Mesenchymal stem cell (in vitro differentiated cells and primary cell): ENCODE data around the gene ZNF217.
"Not testable (repeated sequence)": the region's sequence is repeated elsewhere in the genome, so short reads cannot be mapped to it uniquely, and the experiment has no call there.

ENCODE experiments used
- DNase-seq: peaks from one replicate; pipeline ENCODE4 v3.0.0-alpha.2; 2013
- H2AFZ ChIP-seq: one replicate; pipeline ENCODE4 v1.6.1; 2013; ENCODE audit warnings: low read depth, mild to moderate bottlenecking, control low read depth, inconsistent platforms, low read length, moderate library complexity
- H2AK5ac ChIP-seq: 2 replicates; pipeline ENCODE4 v1.6.1; 2013; ENCODE audit warnings: low read length, moderate library complexity, mild to moderate bottlenecking, inconsistent platforms; ENCODE audit not compliant: severe bottlenecking
- H2BK120ac ChIP-seq: one replicate; pipeline ENCODE4 v1.6.1; 2013; ENCODE audit warnings: low read depth, mild to moderate bottlenecking, inconsistent platforms, low read length, moderate library complexity
- H2BK12ac ChIP-seq, 2 experiments: one replicate each; pipeline ENCODE4 v1.6.1; 2013; ENCODE audit warnings: inconsistent platforms in 2 of 2, low read length in 2 of 2, mild to moderate bottlenecking in 2 of 2, moderate library complexity in 2 of 2, control low read depth in 1 of 2
- H2BK15ac ChIP-seq: one replicate; pipeline ENCODE4 v1.6.1; 2013; ENCODE audit warnings: mild to moderate bottlenecking, low read depth, inconsistent platforms; ENCODE audit not compliant: poor library complexity, severe bottlenecking
- H2BK5ac ChIP-seq: 2 replicates; pipeline ENCODE4 v1.6.1; 2013; ENCODE audit warnings: low read depth, mild to moderate bottlenecking, low read length, control low read depth, inconsistent platforms; ENCODE audit not compliant: poor library complexity, severe bottlenecking
- H3K14ac ChIP-seq, 2 experiments: one replicate each; pipeline ENCODE4 v1.6.1; 2013; ENCODE audit warnings: inconsistent platforms in 2 of 2, low read length in 2 of 2, control low read depth in 1 of 2, mild to moderate bottlenecking in 1 of 2, moderate library complexity in 1 of 2
- H3K18ac ChIP-seq, 2 experiments: one replicate each; pipeline ENCODE4 v1.6.1; 2013; ENCODE audit warnings: inconsistent platforms in 2 of 2, low read length in 2 of 2, control low read depth in 1 of 2, low read depth in 1 of 2, mild to moderate bottlenecking in 1 of 2
- H3K23ac ChIP-seq, 2 experiments: one replicate each; pipeline ENCODE4 v1.6.1; 2013; ENCODE audit warnings: inconsistent platforms in 2 of 2, low read length in 2 of 2, mild to moderate bottlenecking in 2 of 2, moderate library complexity in 2 of 2, control low read depth in 1 of 2
- H3K27ac ChIP-seq: 2 replicates; pipeline ENCODE4 v1.5.1; 2013; ENCODE audit warnings: mild to moderate bottlenecking, moderate library complexity, low read length, control low read depth, inconsistent platforms; ENCODE audit not compliant: poor library complexity, severe bottlenecking
- H3K27me3 ChIP-seq, 2 experiments: 2 replicates each; pipeline versions ENCODE4 v1.6.1 to v1.7.0; 2013; ENCODE audit warnings: low read length in 2 of 2, mild to moderate bottlenecking in 2 of 2, moderate library complexity in 2 of 2, control low read depth in 1 of 2, inconsistent platforms in 1 of 2; ENCODE audit not compliant: control insufficient read depth in 1 of 2, insufficient read depth in 1 of 2
- H3K36me3 ChIP-seq, 2 experiments: 2 replicates each; pipeline versions ENCODE4 v1.6.1 to v1.7.0; 2013; ENCODE audit warnings: low read length in 2 of 2, control low read depth in 1 of 2, inconsistent platforms in 1 of 2, low read depth in 1 of 2, mild to moderate bottlenecking in 1 of 2; ENCODE audit not compliant: insufficient read depth in 2 of 2, control insufficient read depth in 1 of 2
- H3K4ac ChIP-seq, 2 experiments: one replicate each; pipeline ENCODE4 v1.6.1; 2013; ENCODE audit warnings: inconsistent platforms in 2 of 2, low read length in 2 of 2, mild to moderate bottlenecking in 2 of 2, moderate library complexity in 2 of 2, control low read depth in 1 of 2, low read depth in 1 of 2
- H3K4me1 ChIP-seq: 2 replicates; pipeline ENCODE4 v1.6.1; 2013; ENCODE audit warnings: low read depth, low read length, control low read depth; ENCODE audit not compliant: control insufficient read depth, insufficient read depth
- H3K4me2 ChIP-seq: 2 replicates; pipeline ENCODE4 v1.6.1; 2013; ENCODE audit warnings: low read length, mild to moderate bottlenecking, inconsistent platforms; ENCODE audit not compliant: poor library complexity, severe bottlenecking
- H3K4me3 ChIP-seq, 2 experiments: 2 replicates each; pipeline versions ENCODE4 v1.5.1 to v1.7.0; 2013; ENCODE audit warnings: low read length in 2 of 2, mild to moderate bottlenecking in 2 of 2, control low read depth in 1 of 2, low read depth in 1 of 2; ENCODE audit not compliant: insufficient read depth in 1 of 2
- H3K79me1 ChIP-seq: replicated peaks from 2 replicates; pipeline ENCODE4 v1.6.1; 2013; ENCODE audit warnings: mild to moderate bottlenecking, control low read depth, low read length, inconsistent platforms; ENCODE audit not compliant: poor library complexity, severe bottlenecking
- H3K9ac ChIP-seq: 2 replicates; pipeline ENCODE4 v1.7.0; 2013; ENCODE audit warnings: mild to moderate bottlenecking, low read length, moderate library complexity
- H3K9me3 ChIP-seq: 2 replicates; pipeline ENCODE4 v1.7.0; 2013; ENCODE audit warnings: mild to moderate bottlenecking, low read length; ENCODE audit not compliant: control insufficient read depth
- H4K8ac ChIP-seq: one replicate; pipeline ENCODE4 v1.6.1; 2013; ENCODE audit warnings: inconsistent platforms, mild to moderate bottlenecking, low read length, moderate library complexity
- H4K91ac ChIP-seq: one replicate; pipeline ENCODE4 v1.6.1; 2013; ENCODE audit warnings: mild to moderate bottlenecking, low read length, inconsistent platforms
- WGBS: methylation state at CpG from one replicate; pipeline ENCODE4 v1.1.7; 2013; ENCODE audit warnings: mixed read lengths; 5-methylcytosine and 5-hydroxymethylcytosine counted together

The ZNF217 gene

GRCh38 chr20:53639647-53640440 lies 46.2 kb upstream of the ZNF217 start:
- H2AK5ac ChIP-seq, result no peak overlapping the region

GRCh38 chr20:53639128-53639527 lies 45.5 kb upstream of the ZNF217 start:
- Histone ChIP-seq H3K27me3 (no peaks in the 10 kb centered on the region), H3K4ac (no peak overlapping the region), H3K27ac (no peak overlapping the region), H3K18ac (no peak overlapping the region), H2AK5ac (no peak overlapping the region), H4K8ac (no peak overlapping the region), H2BK120ac (no peak overlapping the region), H3K36me3 (no peaks in the 10 kb centered on the region), H3K4me3 (no peak overlapping the region), H3K9me3 (no peaks in the 10 kb centered on the region), H3K9ac (no peak overlapping the region), H3K79me1 (no peaks in the 10 kb centered on the region), H2BK15ac (no peak overlapping the region), H2BK12ac (no peak overlapping the region), H3K4me1 (peaks cover 3% of the 10 kb centered on the region), H3K4me2 (no peak overlapping the region), H2AFZ (no peak overlapping the region), H4K91ac (no peak overlapping the region), H2BK5ac (no peak overlapping the region), H3K14ac (no peak overlapping the region), H3K23ac (no peak overlapping the region)
- WGBS, result over 99% methylated on average over 3 of the region's 3 CpGs
- DNase-seq, result no peak

More at GRCh38 chr20:53639647-53640440, 46.2 kb upstream of the ZNF217 start:
- Histone ChIP-seq H3K36me3 (no peaks in the 10 kb centered on the region), H3K18ac (no peak overlapping the region), H3K79me1 (no peaks in the 10 kb centered on the region), H3K4me1 (peaks cover 3% of the 10 kb centered on the region), H3K4ac (no peak overlapping the region), H2BK12ac (no peak overlapping the region), H4K91ac (no peak overlapping the region), H3K27ac (no peak overlapping the region), H2BK120ac (no peak overlapping the region), H3K9me3 (no peaks in the 10 kb centered on the region), H3K4me3 (no peak overlapping the region), H2BK15ac (no peak overlapping the region), H3K27me3 (no peaks in the 10 kb centered on the region), H2BK5ac (no peak overlapping the region), H3K9ac (no peak overlapping the region), H3K23ac (no peak overlapping the region), H3K14ac (no peak overlapping the region), H3K4me2 (no peak overlapping the region), H2AFZ (no peak overlapping the region), H4K8ac (no peak overlapping the region)
- WGBS, result 93% methylated on average over 4 of the region's 6 CpGs
- no peak for DNase-seq

GRCh38 chr20:53637310-53637709 lies 43.7 kb upstream of the ZNF217 start:
- H3K4me1 ChIP-seq, H3K23ac ChIP-seq, H3K27ac ChIP-seq, H4K91ac ChIP-seq, H2BK120ac ChIP-seq, H3K4me3 ChIP-seq, H4K8ac ChIP-seq, DNase-seq, H3K14ac ChIP-seq, H3K4ac ChIP-seq, H3K36me3 ChIP-seq, H3K27me3 ChIP-seq, H2AFZ ChIP-seq, H2AK5ac ChIP-seq, H3K9me3 ChIP-seq, H2BK5ac ChIP-seq, H2BK12ac ChIP-seq, H3K4me2 ChIP-seq, H2BK15ac ChIP-seq, H3K18ac ChIP-seq, H3K79me1 ChIP-seq, H3K9ac ChIP-seq: not testable (repeated sequence)
- WGBS, result 97% methylated on average over 9 of the region's 9 CpGs

- 97% methylated on average over 2 of the region's 2 CpGs for WGBS
- Histone ChIP-seq H4K8ac (no peak overlapping the region), H3K4me2 (no peak overlapping the region), H3K14ac (no peak overlapping the region), H3K79me1 (no peaks in the 10 kb centered on the region), H2BK15ac (no peak overlapping the region), H3K9me3 (no peaks in the 10 kb centered on the region), H2AFZ (no peak overlapping the region), H2BK5ac (no peak overlapping the region), H3K4ac (no peak overlapping the region), H3K27ac (no peak overlapping the region), H2AK5ac (no peak overlapping the region), H3K36me3 (no peaks in the 10 kb centered on the region), H3K18ac (no peak overlapping the region), H3K9ac (no peak overlapping the region), H3K4me1 (no peaks in the 10 kb centered on the region), H4K91ac (no peak overlapping the region), H3K4me3 (no peak overlapping the region), H2BK120ac (no peak overlapping the region), H3K27me3 (no peaks in the 10 kb centered on the region), H2BK12ac (no peak overlapping the region), H3K23ac (no peak overlapping the region)
- no peak for DNase-seq
These were observed 43.0 kb upstream of the ZNF217 start for GRCh38 chr20:53636540-53637097.
